Motor neuron (in vitro differentiated cells): ENCODE measurements around the gene PPFIA1. TPM values are rescaled to one million over a fixed set of nuclear protein-coding genes. Genes with fewer than 3 reads are reported as not detected.

ENCODE experiments used
- ATAC-seq, 8 experiments: fragments of 200-7000 bp; cut with Tn5 transposase; replicated peaks in 6 of 8; 2 replicates each; pipeline ENCODE4 v1.8.0; 2021; ENCODE audit warnings: mild to moderate bottlenecking in 8 of 8, moderate library complexity in 8 of 8
- H3K27ac ChIP-seq, 2 donors: fragments of 250-450 bp; sonication (Bioruptor Pico); 2 replicates each; pipeline ENCODE4 v1.9.0; 2021; ENCODE audit warnings: antibody characterized with exemption in 2 of 2, mild to moderate bottlenecking in 2 of 2, moderate library complexity in 1 of 2
- H3K4me1 ChIP-seq, 2 donors: fragments of 250-450 bp; sonication (Bioruptor Pico); replicated peaks in 1 of 2; 2 replicates each; pipeline ENCODE4 v1.6.1; 2021; ENCODE audit warnings: antibody characterized with exemption in 2 of 2, mild to moderate bottlenecking in 2 of 2, moderate library complexity in 1 of 2
- H3K4me3 ChIP-seq, 5 donors: fragments of 250-450 bp; sonication (Bioruptor Pico); 2 replicates each; pipeline ENCODE4 v1.9.0; 2021; ENCODE audit warnings: antibody characterized with exemption in 5 of 5, mild to moderate bottlenecking in 5 of 5, moderate library complexity in 4 of 5
- WGBS, 10 experiments: fragments of 450-650 bp; shearing (Covaris generic); methylation state at CpG; one replicate each; pipeline ENCODE4 v1.0.0; 2022; 5-methylcytosine and 5-hydroxymethylcytosine counted together
- in situ Hi-C, 9 experiments: fragments of 400-800 bp; cut with MboI; loops; one replicate each; pipeline ENCODE4 v1.15.0; 2021; ENCODE audit warnings: low sequenced_read_pairs in 9 of 9, low pct_unique_long_range_greater_than_20kb in 2 of 9; ENCODE audit not compliant: unreplicated experiment in 9 of 9
- total RNA-seq, 8 experiments: library from RNA; unstranded; fragments of 300-600 nt; gene quantifications; 2 replicates each; pipeline versions ENCODE4 v1.2.3 to v1.2.4, GENCODE V29; 2022

PPFIA1 gene
- total RNA-seq, 8 experiments from 2014 or later, result 21.6 to 135 (median 39.0) TPM

DNA sequence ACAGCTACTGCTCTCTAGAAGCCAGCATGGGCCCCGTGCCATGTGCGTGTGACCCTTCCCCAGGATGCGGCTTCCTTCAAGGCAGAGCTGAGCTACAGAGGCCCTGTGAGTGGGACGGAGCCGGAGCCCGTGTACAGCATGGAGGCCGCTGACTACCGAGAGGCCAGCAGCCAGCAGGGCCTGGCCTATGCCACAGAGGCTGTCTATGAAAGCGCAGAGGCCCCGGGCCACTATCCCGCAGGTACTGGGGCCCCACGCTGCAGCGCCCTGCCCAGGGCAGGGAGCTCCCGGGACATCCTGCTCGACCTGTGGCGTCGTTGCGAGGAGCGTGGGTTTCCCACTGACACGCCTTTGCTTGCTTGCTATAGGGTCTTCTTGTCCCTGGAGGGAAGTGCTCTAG lies 162.5 kb downstream of the PPFIA1 start:
- no peak for ATAC-seq
- Histone ChIP-seq H3K4me1 (peaks cover 16 to 24% of the 10 kb centered on the region in 2 donors), H3K27ac (peak overlapping the region in 1 of 2 donors; percentile 89), H3K4me3 (no peak overlapping the region)
- in situ Hi-C loops, result no loop called here
- 96 to 100% (median 100%) methylated on average over 1 to 11 of the region's 20 CpGs; no CpG with 5 or more reads in 7 of the 10 experiments for WGBS, 10 experiments

DNA sequence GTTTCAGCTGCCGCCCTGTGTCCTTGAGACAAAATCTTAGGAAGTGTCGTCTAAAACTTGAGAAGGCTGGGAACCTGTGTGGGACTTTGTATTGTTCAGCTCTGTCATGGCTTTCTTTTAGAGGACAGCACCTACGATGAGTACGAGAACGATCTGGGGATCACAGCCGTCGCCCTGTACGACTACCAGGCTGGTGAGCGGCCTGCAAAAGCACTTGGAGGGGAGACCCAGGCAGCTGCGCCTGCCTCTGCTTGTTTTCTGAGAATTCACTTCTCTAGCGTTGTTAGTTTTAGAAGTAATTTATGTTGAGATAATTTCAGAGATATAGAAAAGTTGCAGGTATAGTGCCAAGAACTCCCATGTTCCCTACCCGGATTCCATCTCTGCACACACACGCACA lies 163.0 kb downstream of the PPFIA1 start:
- 80 to 100% (median 92%) methylated on average over 1 to 11 of the region's 13 CpGs; no CpG with 5 or more reads in 3 of the 10 experiments for WGBS, 10 experiments
- peaks cover 16 to 24% of the 10 kb centered on the region in 2 donors for H3K4me1 ChIP-seq
- ATAC-seq, result no peak
- peak overlapping the region; percentile 89 to 92 for H3K27ac ChIP-seq
- in situ Hi-C loops, result no loop called here
- H3K4me3 ChIP-seq, result no peak overlapping the region

Other genes with a start within 250 kb of the PPFIA1 start
- gene ANO1, start 192.4 kb upstream of the PPFIA1 start, total RNA-seq, result under 1 TPM in 6 of 8 experiments, not detected in 2; 0.20 to 0.71 (median 0.29) TPM
- gene FADD, start 67.4 kb upstream of the PPFIA1 start, total RNA-seq, result 10 to 100 TPM in 5 of 8 experiments, 1 to 10 TPM in 3; 7.0 to 24.2 (median 13.5) TPM
- gene CTTN, start 127.8 kb downstream of the PPFIA1 start, total RNA-seq, result 100 to 1,000 TPM in 4 of 8 experiments, 10 to 100 TPM in 4; 49.9 to 376 (median 120) TPM